HCT116 (cell line): ENCODE measurements around the gene RNU1-2. TPM values are rescaled to one million over a fixed set of nuclear protein-coding genes. Genes with fewer than 3 reads are reported as not detected.

Experiments
- ATAC-seq: fragments of 200-7000 bp; cut with Tn5 transposase; 2 replicates; pipeline ENCODE4 v1.9.1; 2020; ENCODE audit warnings: mild to moderate bottlenecking, moderate library complexity
- BruUV-seq: library from RNA; stranded (reverse); fragments of 400-500 nt; replicated peaks from 2 replicates; lab custom pipeline; 2021; lab: Mats Ljungman, UMichigan
- CTCF ChIA-PET: fragments of 300-600 bp; sonication (Branson Sonifier 250); formaldehyde crosslinking; loops from one replicate; lab custom pipeline; 2021; ENCODE audit warnings: antibody characterized with exemption; lab: Charles Lee
- POLR2A ChIA-PET: fragments of 300-600, 350-600 bp; sonication (Branson Sonifier 250); formaldehyde crosslinking; loops from one replicate; lab custom pipeline; 2021; ENCODE audit warnings: antibody characterized with exemption; lab: Charles Lee
- RAD21 ChIA-PET, 2 experiments: fragments of 300-600 bp; sonication (Branson Sonifier 250); formaldehyde crosslinking; loops; one replicate each; lab custom pipeline; 2023; ENCODE audit warnings: low total read pairs in 2 of 2; ENCODE audit not compliant: uncharacterized antibody in 2 of 2, unreplicated experiment in 2 of 2, low non-redundant PET in 1 of 2; lab: Charles Lee
- DNase-seq: peaks from one replicate; pipeline ENCODE4 v3.0.0-alpha.2; 2010; ENCODE audit warnings: low read depth, low spot score
- H2AFZ ChIP-seq: fragments of 200-600 bp; shearing (Covaris generic), sonication (generic); 2 replicates; pipeline ENCODE4 v1.6.1; 2017; ENCODE audit warnings: low read depth, mixed run types, mixed read lengths, antibody characterized with exemption, low read length; ENCODE audit not compliant: poor library complexity, severe bottlenecking
- H3K27ac ChIP-seq: 2 replicates; pipeline ENCODE4 v1.5.1; 2012; ENCODE audit warnings: low read depth, low read length
- H3K27me3 ChIP-seq: fragments of 200-600 bp; sonication (generic); 2 replicates; pipeline ENCODE4 v1.6.1; 2016; ENCODE audit warnings: mixed run types, low read length, mixed read lengths; ENCODE audit not compliant: insufficient read depth
- H3K36me3 ChIP-seq, 2 experiments: fragments of 200-500 bp in 1 of 2; fragments of 200-600 bp in 1 of 2; sonication (Bioruptor generic) in 1 of 2; sonication (generic) in 1 of 2; 2 replicates each; pipeline versions ENCODE4 v1.5.1 to v1.6.1; 2014 to 2016; ENCODE audit warnings: low read length in 2 of 2, inconsistent platforms in 1 of 2, mixed read lengths in 1 of 2, mixed run types in 1 of 2; ENCODE audit not compliant: insufficient read depth in 2 of 2, control insufficient read depth in 1 of 2
- H3K4me1 ChIP-seq, 2 experiments: fragments of 200-600 bp in 1 of 2; sonication (generic) in 1 of 2; 2 replicates each; pipeline versions ENCODE4 v1.5.1 to v1.6.1; 2012 to 2017; ENCODE audit warnings: low read length in 2 of 2, inconsistent platforms in 1 of 2, mild to moderate bottlenecking in 1 of 2, mixed read lengths in 1 of 2, mixed run types in 1 of 2, moderate library complexity in 1 of 2; ENCODE audit not compliant: insufficient read depth in 2 of 2, control insufficient read depth in 1 of 2
- H3K4me2 ChIP-seq: fragments of 200-600 bp; sonication (generic); 2 replicates; pipeline ENCODE4 v1.6.1; 2017; ENCODE audit warnings: mixed run types, low read length, mixed read lengths
- H3K4me3 ChIP-seq, 2 experiments: fragments of 200-600 bp in 1 of 2; sonication (generic) in 1 of 2; replicated peaks in 1 of 2; 2 replicates each; pipeline ENCODE4 v1.5.1; 2011 to 2016; ENCODE audit warnings: low read length in 2 of 2, control low read depth in 1 of 2, low read depth in 1 of 2, mild to moderate bottlenecking in 1 of 2, mixed read lengths in 1 of 2, mixed run types in 1 of 2
- H3K79me2 ChIP-seq: fragments of 200-600 bp; sonication (generic); 2 replicates; pipeline ENCODE4 v1.6.1; 2017; ENCODE audit warnings: mild to moderate bottlenecking, mixed run types, low read length, moderate library complexity, mixed read lengths; ENCODE audit not compliant: insufficient read depth
- H3K9ac ChIP-seq: fragments of 200-600 bp; sonication (generic); 2 replicates; pipeline ENCODE4 v1.6.1; 2016; ENCODE audit warnings: low read length, mixed read lengths
- H3K9me2 ChIP-seq: fragments of 200-600 bp; sonication (generic), shearing (Covaris generic); 2 replicates; pipeline ENCODE4 v1.6.1; 2017; ENCODE audit warnings: mixed run types, mild to moderate bottlenecking, moderate library complexity; ENCODE audit not compliant: insufficient read depth
- H3K9me3 ChIP-seq, 2 experiments: fragments of 200-500 bp in 1 of 2; fragments of 200-600 bp in 1 of 2; sonication (Bioruptor generic) in 1 of 2; sonication (generic) in 1 of 2; 2 replicates each; pipeline ENCODE4 v1.6.1; 2014 to 2017; ENCODE audit warnings: low read length in 2 of 2, mixed read lengths in 2 of 2, inconsistent platforms in 1 of 2, low read depth in 1 of 2, mild to moderate bottlenecking in 1 of 2, mixed run types in 1 of 2, moderate library complexity in 1 of 2; ENCODE audit not compliant: control insufficient read depth in 1 of 2, insufficient read depth in 1 of 2
- H4K20me1 ChIP-seq: fragments of 200-600 bp; sonication (generic), shearing (Covaris generic); 2 replicates; pipeline ENCODE4 v1.6.1; 2017; ENCODE audit warnings: mixed run types, mild to moderate bottlenecking, moderate library complexity; ENCODE audit not compliant: insufficient read depth
- CBX3 ChIP-seq: IDR thresholded peaks from 2 replicates; pipeline ENCODE4 v1.6.1; 2012; ENCODE audit warnings: low read depth
- CEBPB ChIP-seq: IDR thresholded peaks from 2 replicates; pipeline ENCODE4 v1.6.1; 2012; ENCODE audit warnings: low read depth
- ELF1 ChIP-seq: IDR thresholded peaks from 2 replicates; pipeline ENCODE4 v1.6.1; 2012; ENCODE audit warnings: low read depth, borderline replicate concordance
- EZH2 ChIP-seq: fragments of 200-600 bp; sonication (generic); IDR thresholded peaks from 2 replicates; pipeline ENCODE4 v1.6.1; 2017; ENCODE audit warnings: antibody characterized with exemption, mixed run types
- EZH2phosphoT487 ChIP-seq: fragments of 200-600 bp; IDR thresholded peaks from 2 replicates; pipeline ENCODE4 v1.6.1; 2018; ENCODE audit warnings: antibody characterized with exemption, borderline replicate concordance
- FOSL1 ChIP-seq: IDR thresholded peaks from 2 replicates; pipeline ENCODE4 v1.6.1; 2012; ENCODE audit warnings: low read depth
- JUND ChIP-seq: IDR thresholded peaks from 2 replicates; pipeline ENCODE4 v1.6.1; 2012
- POLR2AphosphoS5 ChIP-seq: IDR thresholded peaks from 2 replicates; pipeline ENCODE4 v1.6.1; 2011; ENCODE audit warnings: mild to moderate bottlenecking, low read depth, low read length, moderate library complexity
- SIN3A ChIP-seq: IDR thresholded peaks from 2 replicates; pipeline ENCODE4 v1.6.1; 2012; ENCODE audit warnings: low read depth
- SP1 ChIP-seq: IDR thresholded peaks from 2 replicates; pipeline ENCODE4 v1.6.1; 2012; ENCODE audit warnings: low read depth
- TCF7L2 ChIP-seq: IDR thresholded peaks from 2 replicates; pipeline ENCODE4 v1.7.0; 2011; ENCODE audit warnings: borderline replicate concordance, inconsistent platforms; ENCODE audit not compliant: insufficient read depth, insufficient read length; ENCODE audit errors: extremely low read depth
- YY1 ChIP-seq: IDR thresholded peaks from 2 replicates; pipeline ENCODE4 v1.6.1; 2011; ENCODE audit warnings: low read length, low read depth, moderate library complexity, mild to moderate bottlenecking; ENCODE audit not compliant: insufficient replicate concordance; ENCODE audit errors: extremely low read depth
- ZFX ChIP-seq: fragments of 450-650 bp; IDR thresholded peaks from 2 replicates; pipeline ENCODE4 v1.6.1; 2017
- ZNF274 ChIP-seq: fragments of 200-500 bp; sonication (Bioruptor generic); IDR thresholded peaks from 2 replicates; pipeline ENCODE4 v1.6.1; 2014; ENCODE audit warnings: mild to moderate bottlenecking, low read depth, low read length, inconsistent platforms
- intact Hi-C: fragments of 100-400 bp; cut with micrococcal nuclease; formaldehyde crosslinking; loops from 2 replicates; pipeline ENCODE4 v1.10.0; 2022
- total RNA-seq: library from RNA; stranded (reverse); gene quantifications from one replicate; pipeline ENCODE4 v1.2.1, GENCODE V29; 2021; ENCODE audit not compliant: unreplicated experiment
- TF ChIP-seq, protein P1 (sequence below): IDR thresholded peaks from 2 replicates; pipeline ENCODE4 v1.6.1; 2012; ENCODE audit warnings: low read depth
- TF ChIP-seq, protein P2 (sequence below): IDR thresholded peaks from 2 replicates; pipeline ENCODE4 v1.6.1; 2011; ENCODE audit warnings: mild to moderate bottlenecking, low read length, moderate library complexity; ENCODE audit not compliant: insufficient replicate concordance; ENCODE audit errors: extremely low read depth
- TF ChIP-seq, protein P3 (sequence below), 3 experiments: fragments of 200-600 bp in 1 of 3; sonication (generic) in 1 of 3; IDR thresholded peaks in 2 of 3; conservative IDR thresholded peaks in 1 of 3; 2 replicates each; pipeline ENCODE4 v1.5.1; 2012 to 2017; ENCODE audit warnings: low read depth in 2 of 3, low read length in 2 of 3, antibody characterized with exemption in 1 of 3, borderline replicate concordance in 1 of 3, control low read depth in 1 of 3, mild to moderate bottlenecking in 1 of 3, mixed read lengths in 1 of 3, mixed run types in 1 of 3, moderate library complexity in 1 of 3; ENCODE audit not compliant: insufficient read depth in 1 of 3
- TF ChIP-seq, protein P4 (sequence below): IDR thresholded peaks from 2 replicates; pipeline ENCODE4 v1.6.1; 2012

The RNU1-2 gene
- total RNA-seq, 1 experiment from 2014 or later, result 1,685 TPM

DNA sequence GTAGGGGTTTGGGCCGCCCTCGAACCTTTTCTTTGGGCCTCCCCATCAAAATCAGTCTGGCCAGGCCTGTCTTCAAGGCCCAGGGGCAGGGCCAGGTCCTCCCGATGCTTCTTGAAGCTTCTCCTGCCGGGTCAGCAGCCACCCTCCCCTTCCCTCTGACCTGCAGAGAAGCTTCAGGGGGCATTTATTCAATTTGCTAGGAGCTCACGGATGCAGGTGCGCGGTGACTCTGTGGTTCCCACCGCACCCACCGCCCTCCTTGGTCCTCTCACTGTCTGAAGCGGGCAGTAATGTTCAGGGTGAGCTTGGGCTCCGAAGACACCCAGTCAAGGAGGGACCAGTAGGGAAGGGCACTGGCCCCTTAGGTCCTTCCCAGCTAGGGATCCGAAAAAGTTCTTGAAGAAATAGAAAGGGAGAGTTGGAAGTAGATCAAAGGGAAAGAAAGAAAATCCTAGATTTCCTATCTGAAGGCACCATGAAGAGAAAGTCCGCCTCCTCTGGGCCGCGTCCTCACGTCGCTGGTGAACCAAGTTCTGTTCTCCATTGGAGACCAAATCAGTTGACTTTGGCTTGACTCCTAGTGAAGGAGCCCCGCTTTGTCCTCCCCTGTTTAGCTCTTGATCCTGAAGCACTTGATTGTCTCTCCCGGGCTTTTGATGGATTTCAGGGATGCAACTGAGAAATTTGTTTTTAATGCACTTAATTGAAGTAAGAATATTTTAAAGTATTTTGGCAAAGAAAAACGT lies 8.7 kb upstream of the RNU1-2 start:
- ChIA-PET POLR2A (interaction anchor here (1.1 kb wide), 1 partner anchor 18 kb away, joined by 3 read pairs; no protein-coding TSS in a partner anchor), RAD21 (no interaction called here), CTCF (interaction anchor here (0.9 kb wide), 1 partner anchor 266 kb away, joined by 3 read pairs; no protein-coding TSS in a partner anchor)
- ATAC-seq (no peak), DNase-seq (no peak)
- no peaks in the 10 kb centered on the region for H3K4me1 ChIP-seq
- H3K79me2 ChIP-seq, result no peaks in the 10 kb centered on the region
- H3K9me3 ChIP-seq, result no peaks in the 10 kb centered on the region
- no peaks in the 10 kb centered on the region for H3K27me3 ChIP-seq
- TF ChIP-seq, protein P1, sequence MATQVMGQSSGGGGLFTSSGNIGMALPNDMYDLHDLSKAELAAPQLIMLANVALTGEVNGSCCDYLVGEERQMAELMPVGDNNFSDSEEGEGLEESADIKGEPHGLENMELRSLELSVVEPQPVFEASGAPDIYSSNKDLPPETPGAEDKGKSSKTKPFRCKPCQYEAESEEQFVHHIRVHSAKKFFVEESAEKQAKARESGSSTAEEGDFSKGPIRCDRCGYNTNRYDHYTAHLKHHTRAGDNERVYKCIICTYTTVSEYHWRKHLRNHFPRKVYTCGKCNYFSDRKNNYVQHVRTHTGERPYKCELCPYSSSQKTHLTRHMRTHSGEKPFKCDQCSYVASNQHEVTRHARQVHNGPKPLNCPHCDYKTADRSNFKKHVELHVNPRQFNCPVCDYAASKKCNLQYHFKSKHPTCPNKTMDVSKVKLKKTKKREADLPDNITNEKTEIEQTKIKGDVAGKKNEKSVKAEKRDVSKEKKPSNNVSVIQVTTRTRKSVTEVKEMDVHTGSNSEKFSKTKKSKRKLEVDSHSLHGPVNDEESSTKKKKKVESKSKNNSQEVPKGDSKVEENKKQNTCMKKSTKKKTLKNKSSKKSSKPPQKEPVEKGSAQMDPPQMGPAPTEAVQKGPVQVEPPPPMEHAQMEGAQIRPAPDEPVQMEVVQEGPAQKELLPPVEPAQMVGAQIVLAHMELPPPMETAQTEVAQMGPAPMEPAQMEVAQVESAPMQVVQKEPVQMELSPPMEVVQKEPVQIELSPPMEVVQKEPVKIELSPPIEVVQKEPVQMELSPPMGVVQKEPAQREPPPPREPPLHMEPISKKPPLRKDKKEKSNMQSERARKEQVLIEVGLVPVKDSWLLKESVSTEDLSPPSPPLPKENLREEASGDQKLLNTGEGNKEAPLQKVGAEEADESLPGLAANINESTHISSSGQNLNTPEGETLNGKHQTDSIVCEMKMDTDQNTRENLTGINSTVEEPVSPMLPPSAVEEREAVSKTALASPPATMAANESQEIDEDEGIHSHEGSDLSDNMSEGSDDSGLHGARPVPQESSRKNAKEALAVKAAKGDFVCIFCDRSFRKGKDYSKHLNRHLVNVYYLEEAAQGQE, result no peak
- TF ChIP-seq EZH2 (no peak), SP1 (no peak), POLR2AphosphoS5 (no peak), SIN3A (no peak), ZNF274 (no peak), ELF1 (no peak), EZH2phosphoT487 (no peak), ZFX (no peak), TCF7L2 (no peak), JUND (no peak), FOSL1 (no peak), CBX3 (no peak), YY1 (no peak), CEBPB (no peak)
- TF ChIP-seq, protein P2, sequence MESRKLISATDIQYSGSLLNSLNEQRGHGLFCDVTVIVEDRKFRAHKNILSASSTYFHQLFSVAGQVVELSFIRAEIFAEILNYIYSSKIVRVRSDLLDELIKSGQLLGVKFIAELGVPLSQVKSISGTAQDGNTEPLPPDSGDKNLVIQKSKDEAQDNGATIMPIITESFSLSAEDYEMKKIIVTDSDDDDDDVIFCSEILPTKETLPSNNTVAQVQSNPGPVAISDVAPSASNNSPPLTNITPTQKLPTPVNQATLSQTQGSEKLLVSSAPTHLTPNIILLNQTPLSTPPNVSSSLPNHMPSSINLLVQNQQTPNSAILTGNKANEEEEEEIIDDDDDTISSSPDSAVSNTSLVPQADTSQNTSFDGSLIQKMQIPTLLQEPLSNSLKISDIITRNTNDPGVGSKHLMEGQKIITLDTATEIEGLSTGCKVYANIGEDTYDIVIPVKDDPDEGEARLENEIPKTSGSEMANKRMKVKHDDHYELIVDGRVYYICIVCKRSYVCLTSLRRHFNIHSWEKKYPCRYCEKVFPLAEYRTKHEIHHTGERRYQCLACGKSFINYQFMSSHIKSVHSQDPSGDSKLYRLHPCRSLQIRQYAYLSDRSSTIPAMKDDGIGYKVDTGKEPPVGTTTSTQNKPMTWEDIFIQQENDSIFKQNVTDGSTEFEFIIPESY, result no peak
- TF ChIP-seq, protein P3, sequence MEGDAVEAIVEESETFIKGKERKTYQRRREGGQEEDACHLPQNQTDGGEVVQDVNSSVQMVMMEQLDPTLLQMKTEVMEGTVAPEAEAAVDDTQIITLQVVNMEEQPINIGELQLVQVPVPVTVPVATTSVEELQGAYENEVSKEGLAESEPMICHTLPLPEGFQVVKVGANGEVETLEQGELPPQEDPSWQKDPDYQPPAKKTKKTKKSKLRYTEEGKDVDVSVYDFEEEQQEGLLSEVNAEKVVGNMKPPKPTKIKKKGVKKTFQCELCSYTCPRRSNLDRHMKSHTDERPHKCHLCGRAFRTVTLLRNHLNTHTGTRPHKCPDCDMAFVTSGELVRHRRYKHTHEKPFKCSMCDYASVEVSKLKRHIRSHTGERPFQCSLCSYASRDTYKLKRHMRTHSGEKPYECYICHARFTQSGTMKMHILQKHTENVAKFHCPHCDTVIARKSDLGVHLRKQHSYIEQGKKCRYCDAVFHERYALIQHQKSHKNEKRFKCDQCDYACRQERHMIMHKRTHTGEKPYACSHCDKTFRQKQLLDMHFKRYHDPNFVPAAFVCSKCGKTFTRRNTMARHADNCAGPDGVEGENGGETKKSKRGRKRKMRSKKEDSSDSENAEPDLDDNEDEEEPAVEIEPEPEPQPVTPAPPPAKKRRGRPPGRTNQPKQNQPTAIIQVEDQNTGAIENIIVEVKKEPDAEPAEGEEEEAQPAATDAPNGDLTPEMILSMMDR (IDR thresholded peaks at IDR 0.05 in 2 of 3, conservative IDR thresholded peaks at IDR 0.05 in 1 of 3; ENCODE audit: borderline replicate concordance in 1 of 3, insufficient read depth in 1 of 3, low read depth in 2 of 3, low read length in 2 of 3), result no peak
- TF ChIP-seq, protein P4, sequence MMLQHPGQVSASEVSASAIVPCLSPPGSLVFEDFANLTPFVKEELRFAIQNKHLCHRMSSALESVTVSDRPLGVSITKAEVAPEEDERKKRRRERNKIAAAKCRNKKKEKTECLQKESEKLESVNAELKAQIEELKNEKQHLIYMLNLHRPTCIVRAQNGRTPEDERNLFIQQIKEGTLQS, result no peak
- no peak overlapping the region for H3K27ac ChIP-seq
- H3K9me2 ChIP-seq, result no peaks in the 10 kb centered on the region
- no peaks in the 10 kb centered on the region for H3K36me3 ChIP-seq
- no peaks in the 10 kb centered on the region for H4K20me1 ChIP-seq
- no peak overlapping the region for H2AFZ ChIP-seq
- H3K9ac ChIP-seq, result no peak overlapping the region
- intact Hi-C loops, result no loop called here
- H3K4me3 ChIP-seq, result no peak overlapping the region
- no TSS peak for BruUV-seq
- H3K4me2 ChIP-seq, result no peak overlapping the region
